WERI-Rb-1 (cell line): ENCODE measurements around the gene INF2.

ENCODE experiments used
- DNase-seq: peaks from one replicate; pipeline ENCODE4 v3.0.0-alpha.2; 2020
- H3K27ac ChIP-seq: fragments of 250-450 bp; sonication (Bioruptor Pico); 2 replicates; pipeline ENCODE4 v1.5.1; 2020; ENCODE audit warnings: mild to moderate bottlenecking, moderate library complexity
- H3K27me3 ChIP-seq: fragments of 250-450 bp; sonication (Bioruptor Pico); 2 replicates; pipeline ENCODE4 v1.5.1; 2021; ENCODE audit warnings: mild to moderate bottlenecking, low read depth, moderate library complexity; ENCODE audit not compliant: insufficient read depth, severe bottlenecking
- H3K36me3 ChIP-seq: fragments of 250-450 bp; sonication (Bioruptor Pico); 2 replicates; pipeline ENCODE4 v1.5.1; 2020; ENCODE audit warnings: mild to moderate bottlenecking, moderate library complexity
- H3K4me3 ChIP-seq: 2 replicates; pipeline ENCODE4 v1.5.1; 2011; ENCODE audit warnings: low read depth, mild to moderate bottlenecking, control low read depth, low read length
- H3K9me3 ChIP-seq: fragments of 250-450 bp; sonication (Bioruptor Pico); 2 replicates; pipeline ENCODE4 v1.5.1; 2021; ENCODE audit warnings: mild to moderate bottlenecking, moderate library complexity; ENCODE audit not compliant: severe bottlenecking
- CTCF ChIP-seq: IDR thresholded peaks from 2 replicates; pipeline ENCODE4 v1.5.1; 2011; ENCODE audit warnings: low read depth, mild to moderate bottlenecking, control low read depth, inconsistent platforms, low read length

INF2 gene

GRCh38 chr14:104682107-104682593, 7.3 kb upstream of the INF2 start:
- Histone ChIP-seq H3K27ac (peak overlapping the region; percentile 48), H3K36me3 (no peaks in the 10 kb centered on the region), H3K27me3 (no peaks in the 10 kb centered on the region), H3K4me3 (no peak overlapping the region), H3K9me3 (no peaks in the 10 kb centered on the region)
- no peak for DNase-seq
- TF ChIP-seq CTCF, result no peak

- Histone ChIP-seq H3K9me3 (no peaks in the 10 kb centered on the region), H3K27me3 (no peaks in the 10 kb centered on the region), H3K36me3 (no peaks in the 10 kb centered on the region), H3K27ac (no peak overlapping the region), H3K4me3 (no peak overlapping the region)
- DNase-seq, result no peak
- TF ChIP-seq CTCF, result no peak
Measured at GRCh38 chr14:104683653-104684448, 5.6 kb upstream of the INF2 start.

- no peaks in the 10 kb centered on the region for H3K27me3 ChIP-seq
- no peaks in the 10 kb centered on the region for H3K9me3 ChIP-seq
- H3K36me3 ChIP-seq, result no peaks in the 10 kb centered on the region
- no peak for TF ChIP-seq CTCF
- H3K27ac ChIP-seq, result no peak overlapping the region
- no peak for DNase-seq
- H3K4me3 ChIP-seq, result no peak overlapping the region
Measured at GRCh38 chr14:104684449-104684821, 5.0 kb upstream of the INF2 start.

- H3K27me3 ChIP-seq, result no peaks in the 10 kb centered on the region
- no peak for DNase-seq
- H3K4me3 ChIP-seq, result no peak overlapping the region
- H3K27ac ChIP-seq, result no peak overlapping the region
- peak; percentile 13; the same call in 1 of the 2 replicates for TF ChIP-seq CTCF
- no peaks in the 10 kb centered on the region for H3K9me3 ChIP-seq
- no peaks in the 10 kb centered on the region for H3K36me3 ChIP-seq
Measured at GRCh38 chr14:104685216-104685997, 4.0 kb upstream of the INF2 start.

GRCh38 chr14:104685998-104686610, 3.3 kb upstream of the INF2 start:
- TF ChIP-seq CTCF, result no peak
- no peak overlapping the region for H3K4me3 ChIP-seq
- DNase-seq, result no peak
- no peaks in the 10 kb centered on the region for H3K27me3 ChIP-seq
- peaks cover 3% of the 10 kb centered on the region for H3K36me3 ChIP-seq
- no peak overlapping the region for H3K27ac ChIP-seq
- no peaks in the 10 kb centered on the region for H3K9me3 ChIP-seq
